ENCODE data around the gene CLMN. TPM values are rescaled to one million over a fixed set of nuclear protein-coding genes. Genes with fewer than 3 reads are reported as not detected.

The CLMN gene
- total RNA-seq, 1 donor from 2014 or later, result 26.8 TPM

GRCh38 chr14:95296966-95297365 lies 22.7 kb downstream of the CLMN start:
- Histone ChIP-seq H3K27me3 (ENCODE audit: low read depth) (no peaks in the 10 kb centered on the region), H3K36me3 (no peaks in the 10 kb centered on the region), H3K4me3 (no peak overlapping the region), H3K27ac (no peak overlapping the region), H3K4me1 (no peaks in the 10 kb centered on the region), H3K9me3 (no peaks in the 10 kb centered on the region)
- no peak for TF ChIP-seq CTCF (IDR thresholded peaks at IDR 0.05)
- no peak for ATAC-seq
- intact Hi-C loops (cut with DNase I), result no loop called here
- no peak for DNase-seq

DNA sequence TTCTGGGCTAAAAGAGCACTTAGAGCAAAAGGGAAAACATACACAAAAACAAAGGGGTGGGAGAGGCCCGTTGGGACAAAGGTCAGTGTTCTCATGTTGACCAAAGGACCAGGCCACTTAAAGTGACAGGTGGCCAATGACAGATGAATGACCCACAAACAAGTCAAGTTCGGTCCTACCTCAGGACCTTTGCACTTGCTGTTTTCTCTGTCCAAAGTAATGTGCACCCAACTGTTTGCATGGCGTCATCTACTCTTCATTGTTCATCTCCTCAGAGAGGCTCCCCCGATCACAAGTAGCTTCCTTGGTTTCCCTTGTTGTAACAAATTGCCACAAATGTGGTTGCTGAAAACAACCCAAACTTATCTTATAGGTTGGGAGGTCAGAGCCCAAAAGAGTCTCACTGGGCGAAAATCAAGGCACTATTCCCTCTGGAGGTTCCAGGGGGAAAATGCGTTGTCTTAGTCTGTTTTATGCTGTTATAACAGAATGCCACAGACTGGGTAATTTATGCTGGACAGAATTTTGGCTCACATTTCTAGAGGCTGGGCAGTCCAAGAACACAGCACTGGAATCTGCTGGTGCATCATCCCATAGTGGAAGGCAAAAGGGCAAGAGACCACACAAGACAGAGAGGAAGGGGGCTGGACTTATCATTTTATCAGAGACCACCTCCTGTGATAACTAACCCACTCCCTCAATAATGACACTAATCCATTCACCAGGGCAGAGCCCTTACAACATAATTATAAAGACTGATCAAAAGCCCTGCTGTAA lies 23.9 kb downstream of the CLMN start:
- Histone ChIP-seq H3K36me3 (no peaks in the 10 kb centered on the region), H3K4me1 (peaks cover 8% of the 10 kb centered on the region), H3K9me3 (no peaks in the 10 kb centered on the region), H3K27me3 (ENCODE audit: low read depth) (no peaks in the 10 kb centered on the region), H3K4me3 (no peak overlapping the region), H3K27ac (no peak overlapping the region)
- no peak for ATAC-seq
- intact Hi-C loops (cut with DNase I), result no loop called here
- TF ChIP-seq CTCF (IDR thresholded peaks at IDR 0.05), result no peak
- no peak for DNase-seq

DNA sequence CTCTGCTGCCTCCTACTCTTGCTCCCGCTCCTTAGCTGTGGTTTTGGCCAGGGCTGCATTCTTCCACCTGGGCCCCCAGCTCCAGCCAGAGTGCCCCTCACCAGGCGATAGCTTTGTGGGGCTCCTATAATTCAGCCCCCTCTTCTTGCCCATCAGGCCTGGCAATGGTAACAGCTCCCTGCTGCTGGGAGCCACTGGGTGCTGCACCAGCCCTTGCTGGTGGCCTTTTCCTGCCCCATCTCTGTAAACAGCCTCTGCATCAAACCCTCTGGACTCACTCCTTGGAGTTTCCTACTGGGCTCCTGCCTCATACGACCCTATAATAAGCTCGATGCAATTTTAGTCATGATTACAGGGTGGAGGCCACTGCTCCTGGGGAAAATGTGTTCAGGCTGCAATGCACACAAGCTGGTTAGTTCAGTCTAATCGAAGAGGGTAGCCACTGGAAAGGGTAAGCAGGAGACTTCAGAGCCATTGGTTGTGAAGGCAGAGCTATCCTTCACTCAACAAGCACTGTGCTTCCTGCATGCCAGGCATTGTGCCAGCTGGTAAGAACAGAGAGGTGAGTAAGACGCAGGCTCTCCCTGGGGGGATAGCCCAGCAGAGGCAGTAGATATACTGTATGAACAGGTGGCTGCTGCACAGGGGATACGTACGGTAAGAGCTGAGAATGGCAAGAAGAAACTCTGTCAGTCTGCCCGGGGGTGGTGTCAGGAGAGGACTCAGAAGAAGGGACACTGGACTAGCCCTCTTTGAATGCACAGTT lies 24.7 kb downstream of the CLMN start:
- no peak for TF ChIP-seq CTCF (IDR thresholded peaks at IDR 0.05)
- no peaks in the 10 kb centered on the region for H3K36me3 ChIP-seq
- H3K4me3 ChIP-seq, result no peak overlapping the region
- no peak for DNase-seq
- H3K27me3 ChIP-seq (ENCODE audit: low read depth), result no peaks in the 10 kb centered on the region
- intact Hi-C loops (cut with DNase I), result no loop called here
- H3K27ac ChIP-seq, result no peak overlapping the region
- H3K4me1 ChIP-seq, result peaks cover 11% of the 10 kb centered on the region
- ATAC-seq, result peak in 1 of 2 donors; percentile 54
- H3K9me3 ChIP-seq, result no peaks in the 10 kb centered on the region

- H3K27ac ChIP-seq, result no peak overlapping the region
- no peak overlapping the region for H3K4me3 ChIP-seq
Observed at GRCh38 chr14:95294320-95294719, 25.4 kb downstream of the CLMN start.

DNA sequence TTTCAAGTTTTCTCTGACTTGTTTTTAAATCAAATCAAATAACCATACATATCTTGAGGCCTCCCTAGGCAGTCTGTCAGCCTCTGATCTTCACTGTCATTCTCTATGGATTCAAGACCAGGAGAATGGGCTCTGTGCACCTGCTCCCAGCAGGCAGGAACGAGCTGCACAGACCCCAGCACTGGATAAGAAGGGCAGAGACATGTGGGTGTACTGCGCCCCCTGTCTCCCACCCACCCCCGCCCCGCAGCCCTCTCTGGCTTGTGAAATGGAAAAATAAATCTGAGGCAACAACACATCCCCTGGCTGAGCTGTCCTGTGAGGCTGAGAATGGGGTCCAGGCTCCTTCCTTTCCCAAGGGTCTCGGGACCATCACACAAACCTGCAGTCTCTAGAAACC lies 26.3 kb downstream of the CLMN start:
- Histone ChIP-seq H3K27ac (no peak overlapping the region), H3K36me3 (no peaks in the 10 kb centered on the region), H3K27me3 (ENCODE audit: low read depth) (no peaks in the 10 kb centered on the region), H3K4me1 (peaks cover 11% of the 10 kb centered on the region), H3K9me3 (no peaks in the 10 kb centered on the region), H3K4me3 (no peak overlapping the region)
- DNase-seq (no peak), ATAC-seq (no peak)
- TF ChIP-seq CTCF (IDR thresholded peaks at IDR 0.05), result no peak
- intact Hi-C loops (cut with DNase I), result no loop called here

More at GRCh38 chr14:95294320-95294719, 25.4 kb downstream of the CLMN start:
- Histone ChIP-seq H3K9me3 (no peaks in the 10 kb centered on the region), H3K27me3 (ENCODE audit: low read depth) (no peaks in the 10 kb centered on the region), H3K4me1 (peaks cover 11% of the 10 kb centered on the region), H3K36me3 (no peaks in the 10 kb centered on the region)
- TF ChIP-seq CTCF (IDR thresholded peaks at IDR 0.05), result no peak
- ATAC-seq (no peak), DNase-seq (no peak)
- intact Hi-C loops (cut with DNase I), result no loop called here

Data from lower lobe of right lung (tissue), 2 donors.